Left renal pelvis (tissue), 4 donors: ENCODE results near the gene MCRS1. TPM values are rescaled to one million over a fixed set of nuclear protein-coding genes. Genes with fewer than 3 reads are reported as not detected.

ENCODE experiments used
- DNase-seq, 4 donors: peaks; one replicate each; pipeline ENCODE4 v3.0.0-alpha.2; 2013; ENCODE audit warnings: low read depth in 4 of 4, low spot score in 3 of 4
- polyA plus RNA-seq, 4 donors: library from polyadenylated mRNA; unstranded; fragments of 120-200 nt; gene quantifications; one replicate each; pipeline ENCODE4 v1.2.1, GENCODE V29; 2013; ENCODE audit not compliant: insufficient read length in 4 of 4

Gene MCRS1
- polyA plus RNA-seq, 4 donors = 45.4 to 77.8 (median 64.5) TPM

DNA sequence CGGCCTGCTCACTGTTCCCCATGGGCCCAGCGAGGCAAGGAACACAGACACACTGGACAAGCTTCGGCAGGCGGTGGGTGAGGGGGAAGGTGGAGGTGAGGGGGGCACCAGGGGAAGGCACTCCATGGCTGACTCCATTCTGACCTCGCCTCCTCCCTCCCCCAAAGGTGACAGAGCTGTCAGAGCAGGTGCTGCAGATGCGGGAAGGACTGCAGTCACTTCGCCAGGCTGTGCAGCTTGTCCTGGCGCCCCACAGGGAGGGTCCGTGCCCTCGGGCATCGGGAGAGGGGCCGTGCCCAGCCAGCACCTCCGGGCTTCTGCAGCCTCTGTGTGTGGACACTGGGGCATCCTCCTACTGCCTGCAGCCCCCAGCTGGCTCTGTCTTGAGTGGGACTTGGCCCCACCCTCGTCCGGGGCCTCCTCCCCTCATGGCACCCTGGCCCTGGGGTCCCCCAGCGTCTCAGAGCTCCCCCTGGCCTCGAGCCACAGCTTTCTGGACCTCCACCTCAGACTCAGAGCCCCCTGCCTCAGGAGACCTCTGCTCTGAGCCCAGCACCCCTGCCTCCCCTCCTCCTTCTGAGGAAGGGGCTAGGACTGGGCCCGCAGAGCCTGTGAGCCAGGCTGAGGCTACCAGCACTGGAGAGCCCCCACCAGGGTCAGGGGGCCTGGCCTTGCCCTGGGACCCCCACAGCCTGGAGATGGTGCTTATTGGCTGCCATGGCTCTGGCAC, 10.6 kb downstream of the MCRS1 start:
- no peak for DNase-seq

DNA sequence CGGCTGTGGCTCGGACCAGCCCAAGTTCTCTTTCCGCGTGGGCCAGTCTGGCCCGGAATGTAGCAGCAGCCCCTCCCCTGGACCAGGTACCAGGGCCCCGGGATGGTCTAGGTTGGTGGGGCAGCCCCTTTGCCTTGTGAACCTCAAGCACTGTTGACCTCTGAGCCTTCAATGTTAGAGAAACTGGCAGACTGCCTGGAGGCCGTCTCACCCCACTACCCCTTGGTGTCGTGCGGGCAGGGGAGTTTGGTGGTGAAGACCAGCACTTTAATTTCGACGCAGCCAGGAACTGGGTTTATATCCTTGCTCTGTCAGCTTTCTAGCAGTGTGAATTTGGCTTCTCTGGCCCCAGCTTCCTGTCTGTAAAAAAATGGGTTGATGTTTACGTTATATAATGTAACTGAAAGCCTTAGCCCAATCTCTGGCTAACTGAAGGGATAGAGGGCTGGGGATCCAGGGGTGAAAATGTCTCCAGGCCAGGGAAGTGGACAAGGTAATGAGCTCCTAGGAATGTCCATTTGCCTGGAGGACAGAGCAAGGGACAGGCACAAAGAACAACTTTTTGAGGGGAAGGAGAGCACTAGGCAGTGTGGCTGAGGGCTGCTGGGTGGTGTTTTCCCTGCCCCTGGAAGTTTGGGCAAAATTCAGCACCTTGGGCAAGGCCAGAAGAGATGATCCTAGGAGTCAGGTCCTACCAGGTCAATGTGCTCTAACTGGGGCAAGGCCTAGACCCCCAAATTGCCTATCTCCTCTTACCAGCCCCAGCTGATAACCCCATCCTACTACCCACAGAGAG, 11.4 kb downstream of the MCRS1 start:
- no peak for DNase-seq

DNA sequence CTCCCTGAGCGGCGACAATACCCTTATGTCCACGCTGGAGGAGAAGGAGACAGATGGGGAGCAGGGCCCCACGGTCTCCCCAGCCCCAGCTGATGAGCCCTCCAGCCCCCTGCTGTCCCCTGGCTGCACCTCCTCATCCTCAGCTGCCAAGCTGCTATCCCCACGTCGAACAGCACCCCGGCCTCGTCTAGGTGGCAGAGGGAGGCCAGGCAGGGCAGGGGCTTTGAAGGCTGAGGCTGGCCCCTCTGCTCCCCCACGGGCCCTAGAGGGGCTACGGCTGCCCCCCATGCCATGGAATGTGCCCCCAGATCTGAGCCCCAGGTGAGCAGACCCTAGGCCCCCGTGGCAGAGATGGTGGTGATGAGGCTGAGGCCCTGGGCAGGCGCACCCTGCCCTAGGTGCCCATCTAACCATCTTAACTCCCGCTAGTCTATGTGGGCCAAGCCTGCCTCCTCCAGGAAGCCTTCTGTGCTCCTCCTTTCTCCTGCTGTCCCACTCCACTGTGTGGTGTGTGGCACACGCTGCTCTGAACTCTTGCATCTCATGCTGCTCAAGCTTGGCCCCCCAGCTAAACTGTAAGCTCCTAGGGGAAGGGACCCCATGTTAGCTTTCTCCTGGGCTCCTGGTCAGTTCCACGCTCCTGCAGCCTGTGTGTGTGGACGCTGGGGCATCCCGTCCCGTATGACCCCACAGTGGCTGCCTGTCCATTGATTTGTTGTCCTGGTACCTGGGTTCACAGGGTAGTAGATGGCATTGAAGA, 12.1 kb downstream of the MCRS1 start:
- DNase-seq = no peak

DNA sequence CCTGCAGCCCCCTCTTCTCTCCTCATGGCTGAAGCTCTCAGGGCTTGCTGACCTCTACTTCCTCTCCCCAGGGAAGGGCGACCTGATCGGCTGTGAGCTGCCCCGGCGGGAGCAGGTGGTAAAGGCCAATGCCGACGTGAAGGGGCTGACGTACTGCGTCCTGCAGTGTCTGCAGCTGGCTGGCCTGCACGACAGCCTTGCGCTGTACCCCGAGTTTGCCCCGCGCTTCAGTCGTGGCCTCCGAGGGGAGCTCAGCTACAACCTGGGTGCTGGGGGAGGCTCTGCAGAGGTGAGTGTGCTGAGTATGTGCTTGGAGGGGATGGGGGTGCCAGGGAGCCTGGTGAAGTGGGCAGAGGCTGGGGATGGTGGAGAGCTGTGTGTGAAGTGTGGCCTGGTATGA, 13.7 kb downstream of the MCRS1 start:
- DNase-seq = no peak

DNA sequence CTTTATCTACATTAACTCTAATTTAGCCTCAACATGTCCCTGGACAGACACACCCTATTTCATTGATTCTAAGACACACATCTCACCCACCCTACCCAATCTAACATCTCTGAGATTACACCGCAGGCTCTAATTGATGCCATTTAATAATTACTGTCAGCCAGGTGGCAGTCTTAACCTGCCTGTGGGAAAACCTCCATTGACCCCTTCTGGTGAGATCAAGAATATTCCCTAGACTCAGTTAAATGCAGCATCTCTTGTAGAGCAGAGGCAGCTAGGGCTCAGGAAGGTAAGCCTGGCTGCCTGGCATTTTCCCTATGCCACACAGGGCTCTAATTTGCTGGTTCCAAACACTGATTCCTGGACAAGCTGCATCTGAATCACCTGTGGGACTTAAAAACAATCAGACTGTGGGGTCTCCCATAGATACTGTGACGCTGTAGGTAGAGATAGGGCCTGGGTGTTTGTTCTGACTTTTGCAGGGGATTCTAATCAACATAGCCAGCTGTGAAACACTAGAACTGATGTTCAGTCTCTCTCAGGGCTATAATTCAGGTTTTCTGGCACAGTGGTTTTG, 14.3 kb downstream of the MCRS1 start:
- DNase-seq = no peak

DNA sequence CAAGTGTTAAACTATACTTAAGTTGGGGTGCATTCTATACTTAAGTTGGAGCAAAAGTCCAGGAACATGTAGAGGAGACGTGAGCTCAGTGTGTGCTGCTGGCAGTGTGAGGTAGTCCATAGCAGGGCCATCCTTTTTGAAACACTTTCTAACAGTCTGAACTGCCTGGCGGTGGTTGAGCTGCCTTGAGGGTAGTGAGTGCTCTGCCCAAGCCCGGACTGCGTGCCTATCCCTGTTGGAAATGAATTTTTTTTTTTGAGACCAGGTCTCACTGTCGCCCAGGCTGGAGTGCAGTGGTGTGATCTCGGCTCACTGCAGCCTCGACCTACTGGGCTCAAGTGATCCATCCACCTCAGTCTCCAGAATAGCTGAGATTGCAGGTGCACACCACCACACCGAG, 15.0 kb downstream of the MCRS1 start:
- no peak for DNase-seq

DNA sequence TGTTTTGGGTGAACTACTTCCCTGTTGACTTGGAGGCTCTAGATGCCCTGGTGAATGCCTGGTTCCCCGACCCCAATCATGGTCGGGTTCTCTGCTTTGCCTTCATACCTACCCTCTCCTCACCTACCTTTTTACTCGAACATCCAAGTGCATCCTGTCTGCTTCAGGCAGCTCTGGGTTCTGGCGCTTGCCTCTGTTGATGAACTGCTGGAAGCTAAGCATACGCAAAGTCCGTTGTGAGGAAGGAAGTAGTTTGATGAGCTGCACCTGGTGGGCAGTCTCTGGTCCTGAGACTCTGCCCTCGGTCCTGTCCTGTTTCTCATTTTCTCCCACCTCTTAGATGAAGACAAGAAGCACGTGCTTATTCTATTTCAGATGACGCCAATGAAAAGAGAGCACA, 15.5 kb downstream of the MCRS1 start:
- DNase-seq = no peak

DNA sequence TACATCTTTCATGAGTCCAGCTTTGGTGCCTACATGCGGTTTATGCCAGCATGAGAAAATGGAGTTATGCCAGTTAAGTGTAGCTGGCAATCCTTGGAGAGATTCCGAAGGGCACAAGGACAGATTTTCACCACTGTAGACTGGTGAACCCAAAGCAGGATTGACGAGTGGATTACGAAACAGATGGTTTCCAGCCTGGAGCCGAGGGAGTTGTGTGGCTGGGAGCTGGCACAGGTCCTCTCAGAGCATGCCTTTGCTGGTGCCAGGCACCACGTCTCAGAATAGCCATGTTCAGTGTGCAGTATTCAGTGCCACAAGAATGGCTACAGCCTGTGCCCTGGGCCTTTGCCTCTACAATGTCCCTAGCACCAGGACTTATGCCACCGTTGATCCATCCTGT, 15.9 kb downstream of the MCRS1 start:
- no peak for DNase-seq

DNA sequence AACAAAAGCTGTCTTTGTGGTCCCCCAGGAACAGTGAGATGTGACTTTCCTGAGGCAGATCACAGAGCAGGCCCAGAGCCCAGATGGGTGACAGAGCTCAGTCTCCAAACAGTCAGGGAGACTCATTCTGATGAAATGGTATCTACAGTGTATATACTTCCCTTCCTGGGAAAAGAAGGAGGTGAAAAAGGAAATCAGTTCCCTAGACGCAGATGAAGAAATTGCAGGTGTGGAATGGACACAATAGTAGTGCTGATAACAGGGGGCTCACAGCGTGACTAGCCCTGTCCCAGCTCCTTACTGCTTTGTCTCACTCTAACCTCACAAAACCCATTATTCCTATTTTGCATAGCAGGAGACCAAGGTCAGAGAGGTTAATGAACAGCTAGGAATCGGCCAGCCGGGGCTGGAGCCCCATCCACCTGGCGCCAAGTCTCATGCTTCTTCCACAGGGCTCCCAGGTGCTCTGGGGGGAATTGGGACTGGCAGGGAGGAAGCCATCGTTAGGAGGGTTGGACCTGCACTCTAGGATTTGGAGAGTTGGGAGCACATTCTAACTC, 17.2 kb downstream of the MCRS1 start:
- DNase-seq = no peak

DNA sequence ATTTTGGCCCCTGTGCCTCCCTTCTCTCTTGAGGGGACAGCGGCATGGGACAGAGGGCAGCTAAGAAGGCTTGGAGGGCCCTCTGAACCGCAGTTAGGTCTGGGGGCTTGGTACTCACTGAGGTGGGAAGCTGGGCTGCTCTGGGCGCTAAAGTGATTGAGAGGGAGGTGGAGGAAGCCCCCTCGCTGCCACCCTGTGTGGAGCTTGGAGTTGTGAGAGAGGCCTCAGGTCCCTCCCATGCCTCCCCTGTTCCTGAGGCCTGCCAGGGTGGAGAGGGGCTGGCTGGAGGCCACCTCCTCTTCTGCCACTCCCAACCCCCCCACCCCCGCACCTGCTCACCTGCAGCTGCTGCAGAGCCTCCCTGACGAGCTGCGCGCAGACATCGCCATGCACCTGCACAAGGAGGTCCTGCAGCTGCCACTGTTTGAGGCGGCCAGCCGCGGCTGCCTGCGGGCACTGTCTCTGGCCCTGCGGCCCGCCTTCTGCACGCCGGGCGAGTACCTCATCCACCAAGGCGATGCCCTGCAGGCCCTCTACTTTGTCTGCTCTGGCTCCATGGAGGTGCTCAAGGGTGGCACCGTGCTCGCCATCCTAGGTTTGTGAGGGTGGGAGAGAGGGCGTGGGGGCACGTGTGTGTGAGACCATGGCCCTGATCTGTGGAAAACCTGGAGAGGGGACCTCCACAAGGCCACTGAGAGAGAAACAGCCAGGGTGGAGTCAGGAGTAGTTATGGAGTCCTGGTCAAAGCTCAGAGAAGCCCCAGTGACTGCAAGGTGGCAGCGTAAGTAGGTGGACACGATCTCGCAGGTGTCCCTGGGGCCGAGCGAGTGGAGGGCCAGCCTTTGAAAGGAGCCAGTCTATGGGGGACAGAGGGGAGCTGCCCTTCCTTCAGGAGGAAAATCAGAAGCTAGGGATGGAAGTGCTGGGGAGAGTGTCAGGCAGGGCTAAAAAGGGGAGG, 17.9 kb downstream of the MCRS1 start:
- DNase-seq = no peak

DNA sequence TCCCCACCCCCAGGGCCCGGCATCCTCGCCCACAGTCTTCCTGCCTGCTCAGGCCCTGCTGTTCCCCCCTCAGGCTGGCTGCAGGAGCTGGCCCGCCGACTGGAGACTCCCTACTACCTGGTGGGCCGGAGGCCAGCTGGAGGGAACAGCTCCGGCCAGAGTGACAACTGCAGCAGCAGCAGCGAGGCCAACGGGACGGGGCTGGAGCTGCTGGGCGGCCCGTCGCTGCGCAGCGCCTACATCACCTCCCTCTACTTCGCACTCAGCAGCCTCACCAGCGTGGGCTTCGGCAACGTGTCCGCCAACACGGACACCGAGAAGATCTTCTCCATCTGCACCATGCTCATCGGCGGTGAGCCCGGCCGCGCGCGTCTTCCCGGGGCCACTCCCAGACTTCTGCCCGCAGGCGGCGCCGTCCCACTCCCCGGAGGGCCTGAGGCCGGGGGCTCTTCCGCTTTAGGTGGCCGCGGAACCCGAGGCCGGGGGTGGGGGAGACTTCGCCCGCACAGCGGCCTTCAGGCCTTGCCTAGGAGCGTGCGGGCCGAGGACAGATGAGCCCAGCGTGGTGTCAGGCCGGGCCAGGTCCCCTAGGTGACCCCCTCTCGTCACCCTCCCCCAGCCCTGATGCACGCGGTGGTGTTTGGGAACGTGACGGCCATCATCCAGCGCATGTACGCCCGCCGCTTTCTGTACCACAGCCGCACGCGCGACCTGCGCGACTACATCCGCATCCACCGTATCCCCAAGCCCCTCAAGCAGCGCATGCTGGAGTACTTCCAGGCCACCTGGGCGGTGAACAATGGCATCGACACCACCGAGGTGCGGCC, 18.9 kb downstream of the MCRS1 start:
- DNase-seq = no peak

DNA sequence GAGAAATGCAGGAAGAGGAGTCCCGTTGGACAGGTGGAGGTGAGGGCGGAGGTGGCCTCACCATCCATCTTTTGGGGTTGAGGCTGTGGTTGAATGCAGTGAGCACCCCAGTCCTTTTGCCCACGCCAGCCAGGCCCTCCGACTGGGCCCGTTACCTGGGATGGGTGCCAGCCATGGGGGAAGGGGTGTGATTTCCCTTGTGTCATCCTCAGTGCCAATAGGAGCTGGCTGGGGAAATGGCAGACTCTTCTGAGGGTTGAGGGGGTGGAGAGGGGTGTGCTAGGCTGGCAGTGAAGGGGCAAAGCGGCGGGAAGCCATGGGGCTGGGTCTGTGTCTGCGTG, 19.5 kb downstream of the MCRS1 start:
- DNase-seq = no peak

DNA sequence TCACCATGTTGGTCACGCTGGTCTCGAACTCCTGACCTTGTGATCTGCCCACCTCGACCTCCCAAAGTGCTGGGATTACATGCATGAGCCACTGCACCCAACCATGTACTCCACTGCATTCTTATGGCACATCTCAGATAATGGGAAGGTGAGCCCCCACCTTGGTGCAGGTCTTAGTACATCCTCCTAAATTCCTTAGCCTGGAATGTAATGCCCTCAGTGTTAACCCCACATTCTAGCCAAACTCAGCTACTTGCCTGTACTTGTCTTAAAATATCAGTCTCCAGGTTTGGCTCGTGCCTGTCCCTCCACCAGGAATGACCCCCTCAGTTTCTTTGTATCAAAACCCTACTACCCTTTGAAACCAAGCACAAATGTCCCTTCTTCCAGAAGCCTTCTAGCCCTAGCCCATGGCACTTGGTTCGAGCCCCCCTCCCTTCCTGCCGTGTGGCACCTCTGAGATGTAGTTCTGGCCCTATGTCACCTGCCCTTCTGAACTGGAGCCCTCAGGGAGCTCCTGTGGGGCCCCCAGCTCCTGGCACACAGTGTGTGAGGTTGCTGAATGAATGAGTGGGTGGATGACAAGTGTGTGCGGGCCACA, 20.8 kb downstream of the MCRS1 start:
- DNase-seq = no peak

DNA sequence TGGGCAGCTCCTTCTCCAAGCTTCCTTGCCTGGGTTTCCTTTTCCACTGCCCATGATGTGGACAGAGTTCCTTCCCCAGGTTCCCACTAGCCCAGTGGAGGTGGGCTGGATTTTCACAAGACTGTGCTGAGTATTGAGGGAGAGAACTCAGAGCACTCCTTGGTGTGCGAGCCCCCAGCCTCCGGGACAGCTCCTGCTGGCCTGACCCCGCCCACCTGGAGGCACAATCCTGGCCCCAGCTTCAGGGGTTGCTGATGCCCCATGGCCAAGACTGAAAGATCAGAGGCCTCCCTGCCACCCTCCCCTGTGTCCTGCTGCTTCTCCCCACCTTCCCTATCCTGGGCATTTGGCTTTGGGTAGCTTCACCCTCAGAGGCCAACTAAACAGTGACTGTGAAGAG, 21.5 kb downstream of the MCRS1 start:
- no peak for DNase-seq

DNA sequence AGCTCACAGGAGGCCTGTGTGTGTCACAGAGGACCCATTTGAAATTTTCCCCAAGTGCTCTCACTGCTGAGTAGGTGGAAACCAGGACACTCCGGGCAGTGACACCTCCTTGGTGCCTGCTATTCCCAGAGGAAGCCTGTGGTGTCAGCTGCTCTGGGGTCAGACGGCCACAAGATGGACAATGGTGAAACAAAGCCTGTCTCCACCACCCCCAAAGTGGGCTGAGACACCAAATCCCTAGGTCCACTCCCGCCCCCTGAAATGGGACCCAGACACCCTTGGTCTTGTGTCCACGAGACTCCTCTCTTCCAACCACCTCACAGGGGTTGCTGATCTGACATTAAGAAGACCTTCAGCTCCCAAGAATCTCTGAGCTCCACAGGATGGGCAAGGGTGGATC, 22.1 kb downstream of the MCRS1 start:
- no peak for DNase-seq

DNA sequence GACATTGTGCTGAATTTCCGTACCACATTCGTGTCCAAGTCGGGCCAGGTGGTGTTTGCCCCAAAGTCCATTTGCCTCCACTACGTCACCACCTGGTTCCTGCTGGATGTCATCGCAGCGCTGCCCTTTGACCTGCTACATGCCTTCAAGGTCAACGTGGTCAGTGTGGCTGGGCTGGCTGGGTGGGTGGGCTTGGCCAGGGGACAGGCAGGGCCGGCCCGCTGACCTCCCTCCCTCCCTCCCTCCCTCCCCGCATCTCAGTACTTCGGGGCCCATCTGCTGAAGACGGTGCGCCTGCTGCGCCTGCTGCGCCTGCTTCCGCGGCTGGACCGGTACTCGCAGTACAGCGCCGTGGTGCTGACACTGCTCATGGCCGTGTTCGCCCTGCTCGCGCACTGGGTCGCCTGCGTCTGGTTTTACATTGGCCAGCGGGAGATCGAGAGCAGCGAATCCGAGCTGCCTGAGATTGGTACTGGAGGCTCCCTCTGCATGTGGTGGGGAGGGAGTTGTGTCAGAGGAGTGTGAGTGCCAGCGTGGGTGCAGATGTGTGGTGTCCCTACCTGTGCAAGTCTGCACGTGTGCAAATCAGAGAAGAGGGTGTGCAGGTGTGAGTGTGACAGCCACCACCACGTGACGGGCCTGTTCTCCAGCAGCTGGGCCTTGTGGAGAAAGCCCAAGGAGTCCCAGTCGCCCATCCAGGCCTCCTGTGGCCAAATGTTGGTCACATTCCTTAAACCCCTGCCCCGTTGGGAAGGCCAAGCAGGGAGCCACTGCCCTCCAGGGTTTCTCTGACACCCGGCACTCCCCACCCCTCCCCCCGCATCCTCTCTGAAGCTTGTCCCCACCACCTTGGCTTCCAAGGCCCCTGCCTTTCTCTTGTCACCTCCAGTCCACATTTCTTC, 23.8 kb downstream of the MCRS1 start:
- DNase-seq = no peak

DNA sequence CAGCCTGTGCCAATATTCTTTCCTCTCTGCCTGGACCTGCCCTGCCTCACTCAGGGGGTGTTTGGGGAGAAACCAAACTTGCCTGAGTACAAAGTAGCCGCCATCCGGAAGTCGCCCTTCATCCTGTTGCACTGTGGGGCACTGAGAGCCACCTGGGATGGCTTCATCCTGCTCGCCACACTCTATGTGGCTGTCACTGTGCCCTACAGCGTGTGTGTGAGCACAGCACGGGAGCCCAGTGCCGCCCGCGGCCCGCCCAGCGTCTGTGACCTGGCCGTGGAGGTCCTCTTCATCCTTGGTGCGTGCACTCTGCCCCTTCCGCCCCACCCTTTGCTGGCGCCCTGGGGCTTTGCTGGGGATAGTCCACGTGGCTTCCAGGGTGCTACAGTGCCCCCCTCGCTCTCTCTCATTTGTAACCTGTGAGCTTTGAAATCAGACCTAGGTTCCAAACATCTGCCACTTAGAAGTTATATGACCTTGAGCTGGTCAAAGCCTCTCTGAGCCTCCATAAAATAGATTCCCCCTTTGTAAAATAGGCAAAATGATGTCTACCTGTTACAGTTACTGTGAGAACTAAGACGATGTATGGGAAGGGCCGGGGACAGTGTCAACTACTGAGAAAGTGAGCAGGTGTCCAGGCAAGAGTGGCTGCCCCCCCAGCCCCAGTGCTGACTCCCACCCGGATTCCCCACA, 24.6 kb downstream of the MCRS1 start:
- no peak for DNase-seq
